HEK293T (cell line): ENCODE measurements around the gene SLC25A21.
A peak's percentile ranks its signal among the peaks of the same experiment; 100 is the strongest.

Experiments used
- CTCF ChIA-PET: fragments of 350-600 bp; formaldehyde crosslinking; extraction: SDS; loops from one replicate; lab custom pipeline; 2021; ENCODE audit warnings: antibody characterized with exemption, inconsistent platforms; lab: Yijun Ruan, JAX
- POLR2A ChIA-PET: fragments of 350-600 bp; formaldehyde crosslinking; extraction: SDS; loops from one replicate; lab custom pipeline; 2020; ENCODE audit warnings: antibody characterized with exemption, inconsistent platforms; lab: Yijun Ruan, JAX
- DNase-seq: peaks from one replicate; pipeline ENCODE4 v3.0.0; 2012; ENCODE audit warnings: mixed read lengths; ENCODE audit errors: extremely low spot score
- ARNT ChIP-seq: fragments of 450-650 bp; IDR thresholded peaks from 2 replicates; pipeline ENCODE4 v1.6.1; 2017; ENCODE audit warnings: mild to moderate bottlenecking
- BHLHE40 ChIP-seq: fragments of 450-650 bp; IDR thresholded peaks from 2 replicates; pipeline ENCODE4 v1.6.1; 2016; ENCODE audit warnings: mild to moderate bottlenecking, moderate library complexity, borderline replicate concordance
- CTBP1 ChIP-seq: fragments of 450-650 bp; IDR thresholded peaks from 2 replicates; pipeline ENCODE4 v1.6.1; 2016; ENCODE audit warnings: borderline replicate concordance
- ELF4 ChIP-seq: fragments of 450-650 bp; IDR thresholded peaks from 2 replicates; pipeline ENCODE4 v1.6.1; 2017; ENCODE audit warnings: antibody characterized with exemption
- FOXA1 ChIP-seq: fragments of 450-650 bp; IDR thresholded peaks from 2 replicates; pipeline ENCODE4 v1.6.1; 2016; ENCODE audit warnings: mild to moderate bottlenecking
- FOXK2 ChIP-seq: fragments of 450-650 bp; IDR thresholded peaks from 2 replicates; pipeline ENCODE4 v1.6.1; 2016; ENCODE audit warnings: mild to moderate bottlenecking
- FOXM1 ChIP-seq: fragments of 450-650 bp; IDR thresholded peaks from 2 replicates; pipeline ENCODE4 v1.6.1; 2017; ENCODE audit warnings: mild to moderate bottlenecking, borderline replicate concordance
- HDGF ChIP-seq: fragments of 450-650 bp; IDR thresholded peaks from 2 replicates; pipeline ENCODE4 v1.6.1; 2017; ENCODE audit warnings: antibody characterized with exemption, borderline replicate concordance
- L3MBTL2 ChIP-seq: fragments of 450-650 bp; conservative IDR thresholded peaks from 2 replicates; pipeline ENCODE4 v1.6.1; 2016; ENCODE audit warnings: mild to moderate bottlenecking
- LEF1 ChIP-seq: fragments of 450-650 bp; IDR thresholded peaks from 2 replicates; pipeline ENCODE4 v1.6.1; 2017; ENCODE audit warnings: mild to moderate bottlenecking, borderline replicate concordance
- NFRKB ChIP-seq: fragments of 450-650 bp; IDR thresholded peaks from 2 replicates; pipeline ENCODE4 v1.6.1; 2016; ENCODE audit warnings: mild to moderate bottlenecking, moderate library complexity
- SP1 ChIP-seq: fragments of 450-650 bp; IDR thresholded peaks from 2 replicates; pipeline ENCODE4 v1.6.1; 2017
- SUZ12 ChIP-seq: fragments of 450-650 bp; IDR thresholded peaks from 2 replicates; pipeline ENCODE4 v1.6.1; 2016; ENCODE audit warnings: mild to moderate bottlenecking
- TARDBP ChIP-seq: fragments of 450-650 bp; IDR thresholded peaks from 2 replicates; pipeline ENCODE4 v1.6.1; 2016
- ZNF384 ChIP-seq: fragments of 450-650 bp; IDR thresholded peaks from 2 replicates; pipeline ENCODE4 v1.6.1; 2016
- TF ChIP-seq, protein P1 (sequence below): fragments of 450-650 bp; IDR thresholded peaks from 2 replicates; pipeline ENCODE4 v1.6.1; 2016

The SLC25A21 gene

DNA sequence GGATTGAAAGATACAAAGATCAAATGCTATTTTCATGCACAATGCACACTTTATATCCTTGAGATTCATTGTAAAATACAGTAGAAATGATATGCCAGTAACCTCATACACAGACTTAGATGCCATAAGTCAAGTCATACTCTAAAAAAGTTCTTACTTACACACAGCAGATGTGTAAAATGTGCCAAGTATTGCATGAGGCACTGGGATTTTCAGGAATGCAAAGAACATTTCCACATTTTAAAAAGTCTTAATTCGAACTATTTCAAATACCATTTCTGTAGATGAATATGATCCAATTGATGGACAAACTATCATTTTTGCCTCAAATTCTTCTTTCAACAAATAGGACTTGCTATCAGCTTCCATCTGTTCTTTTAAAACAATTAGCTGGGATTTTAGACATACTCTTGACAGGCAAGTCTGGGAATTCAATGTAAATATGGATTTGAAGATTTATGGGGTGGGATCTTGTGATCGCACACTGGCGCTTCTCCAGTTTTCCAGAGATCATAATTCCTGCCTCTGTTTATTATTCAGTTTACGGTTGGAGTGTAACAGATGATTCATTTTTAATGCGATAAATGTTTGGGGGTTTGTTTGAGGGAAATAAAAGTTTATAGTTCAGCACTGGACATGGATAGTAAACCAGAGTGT, 326.9 kb downstream of the SLC25A21 start:
- POLR2A ChIA-PET = no interaction called here
- DNase-seq = no peak
- TF ChIP-seq BHLHE40 = no peak
- no peak for TF ChIP-seq ZNF384
- TF ChIP-seq TARDBP = no peak
- TF ChIP-seq FOXA1 = no peak
- TF ChIP-seq, protein P1, sequence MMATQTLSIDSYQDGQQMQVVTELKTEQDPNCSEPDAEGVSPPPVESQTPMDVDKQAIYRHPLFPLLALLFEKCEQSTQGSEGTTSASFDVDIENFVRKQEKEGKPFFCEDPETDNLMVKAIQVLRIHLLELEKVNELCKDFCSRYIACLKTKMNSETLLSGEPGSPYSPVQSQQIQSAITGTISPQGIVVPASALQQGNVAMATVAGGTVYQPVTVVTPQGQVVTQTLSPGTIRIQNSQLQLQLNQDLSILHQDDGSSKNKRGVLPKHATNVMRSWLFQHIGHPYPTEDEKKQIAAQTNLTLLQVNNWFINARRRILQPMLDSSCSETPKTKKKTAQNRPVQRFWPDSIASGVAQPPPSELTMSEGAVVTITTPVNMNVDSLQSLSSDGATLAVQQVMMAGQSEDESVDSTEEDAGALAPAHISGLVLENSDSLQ = peak; percentile 65
- CTCF ChIA-PET = interaction anchor here (1.0 to 1.2 kb wide), 3 partner anchors 12 to 272 kb away, joined by 3 to 4 read pairs (median 3); no protein-coding TSS in a partner anchor

DNA sequence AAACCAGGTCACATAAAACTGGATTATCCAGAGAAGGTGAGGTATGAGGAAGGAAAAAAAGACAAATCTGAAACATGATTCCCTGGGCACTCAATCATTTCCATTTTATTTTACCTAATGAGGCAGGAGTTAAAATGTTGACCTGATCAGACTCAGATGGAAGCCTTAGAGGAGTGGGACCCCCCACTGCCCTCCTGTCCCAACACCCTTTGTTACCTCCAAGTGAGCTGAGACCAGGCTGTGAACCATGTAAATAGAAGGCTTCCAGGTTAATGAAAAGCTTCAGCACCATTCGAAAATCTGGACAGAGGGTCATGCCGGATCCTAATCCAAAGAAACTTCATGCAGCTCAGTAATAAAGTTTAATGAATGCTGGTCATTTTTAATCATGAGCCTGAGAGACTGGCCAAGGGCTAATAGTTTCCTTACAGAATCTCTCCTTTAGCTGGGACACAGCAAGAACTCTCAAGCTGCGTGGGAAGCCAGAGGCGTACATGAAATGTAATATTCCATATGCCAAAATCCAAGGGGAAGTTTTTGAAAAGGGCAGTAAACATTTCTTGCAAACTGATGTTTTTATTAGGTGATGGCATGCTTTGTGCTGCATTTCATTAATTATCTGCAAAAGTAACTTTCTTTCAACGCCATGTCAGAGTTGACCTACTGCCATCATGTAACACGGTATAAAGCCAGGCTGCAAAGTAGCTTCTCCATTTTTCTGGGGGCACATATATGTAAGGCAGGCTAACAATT, 327.8 kb downstream of the SLC25A21 start:
- no peak for DNase-seq
- TF ChIP-seq, protein P1 = no peak
- TF ChIP-seq FOXA1 = no peak
- TF ChIP-seq BHLHE40 = no peak
- TF ChIP-seq ELF4 = no peak
- no peak for TF ChIP-seq FOXK2
- no peak for TF ChIP-seq ARNT
- no peak for TF ChIP-seq HDGF
- TF ChIP-seq LEF1 = no peak
- TF ChIP-seq ZNF384 = no peak
- TF ChIP-seq NFRKB = no peak
- TF ChIP-seq CTBP1 = no peak
- no peak for TF ChIP-seq FOXM1
- POLR2A ChIA-PET = no interaction called here
- CTCF ChIA-PET = interaction anchor here (1.0 to 1.2 kb wide), 3 partner anchors 13 to 273 kb away, joined by 3 to 4 read pairs (median 3); no protein-coding TSS in a partner anchor

DNA sequence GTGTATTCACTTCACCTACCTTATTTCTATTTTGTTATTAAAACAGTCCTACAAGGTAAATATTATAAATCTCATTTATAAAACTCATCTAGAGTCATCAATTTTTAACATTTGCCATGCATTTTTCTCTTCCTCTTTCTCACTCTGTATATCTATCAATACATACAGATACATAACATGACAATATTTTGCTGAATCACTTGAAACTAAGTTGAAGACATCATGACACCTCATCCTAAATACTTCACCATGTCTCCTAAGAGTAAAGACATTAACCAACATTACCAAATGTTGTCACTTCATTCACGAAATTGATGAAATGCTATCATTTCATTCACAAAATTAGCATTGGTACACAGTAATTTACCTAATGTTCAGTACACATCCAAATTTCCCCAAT, 329.0 kb downstream of the SLC25A21 start:
- no peak for DNase-seq
- ChIA-PET POLR2A (no interaction called here), CTCF (no interaction called here)
- TF ChIP-seq FOXK2 (no peak), TARDBP (no peak), CTBP1 (no peak), LEF1 (no peak), ELF4 (no peak), SUZ12 (no peak), ZNF384 (no peak), ARNT (no peak), NFRKB (no peak), HDGF (no peak), L3MBTL2 (no peak), FOXM1 (no peak), BHLHE40 (no peak), SP1 (no peak), FOXA1 (no peak)
- TF ChIP-seq, protein P1 = no peak

DNA sequence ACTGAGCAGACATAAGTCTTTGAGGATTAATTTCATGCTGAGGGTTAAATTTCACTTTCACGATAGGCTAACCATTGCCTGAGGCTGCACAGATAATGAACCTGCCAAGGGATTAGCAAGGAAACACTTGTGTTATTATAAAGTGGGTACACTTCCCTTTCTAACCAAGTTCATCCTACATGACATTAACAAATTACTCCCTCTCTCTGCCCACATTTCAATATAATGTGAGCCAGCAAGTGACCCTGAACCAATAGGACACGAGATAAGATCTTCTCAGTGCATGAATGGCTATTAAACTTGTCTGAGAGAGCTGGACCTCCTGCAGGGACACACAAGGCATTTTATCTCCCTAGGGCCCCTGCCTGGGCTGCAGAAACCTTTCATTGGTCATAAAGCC, 337.3 kb downstream of the SLC25A21 start:
- DNase-seq = peak; percentile 73
- ChIA-PET CTCF (interaction anchor here (0.6 to 1.3 kb wide), 2 partner anchors 107 to 315 kb away, joined by 3 to 4 read pairs; no protein-coding TSS in a partner anchor), POLR2A (interaction anchor here (0.7 kb wide), 1 partner anchor 29 kb away, joined by 3 read pairs; no protein-coding TSS in a partner anchor)
- TF ChIP-seq FOXM1 (peak; percentile 57; the same call in 1 of the 2 replicates), ARNT (peak; percentile 89), SUZ12 (no peak), TARDBP (0 out of 2 replicates have a peak, but pooled peaks have one; percentile 25), FOXK2 (0 out of 2 replicates have a peak, but pooled peaks have one; percentile 13), CTBP1 (peak; percentile 99), FOXA1 (no peak)
- TF ChIP-seq, protein P1 = peak; percentile 97

DNA sequence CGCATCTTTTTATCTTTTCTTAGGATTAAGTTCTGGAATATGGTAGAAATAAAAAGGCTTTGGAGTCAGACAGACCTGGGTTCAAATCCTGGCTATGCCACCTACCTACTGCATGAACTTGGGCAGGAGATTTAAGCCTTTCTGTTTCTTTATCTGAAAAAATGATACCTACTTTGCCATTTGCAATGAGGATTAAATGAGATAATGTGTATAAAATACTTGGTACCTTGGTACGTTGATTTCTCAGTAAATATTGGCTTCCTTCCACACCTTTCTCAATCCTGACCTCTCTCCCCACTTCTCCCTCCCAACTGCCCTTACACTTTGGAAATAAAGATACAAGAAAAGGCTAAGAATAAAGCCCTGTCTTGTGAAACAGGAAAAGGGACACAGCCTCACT, 338.1 kb downstream of the SLC25A21 start:
- ChIA-PET CTCF (no interaction called here), POLR2A (no interaction called here)
- no peak for TF ChIP-seq LEF1
- no peak for TF ChIP-seq L3MBTL2
- no peak for TF ChIP-seq FOXM1
- TF ChIP-seq SP1 = no peak
- TF ChIP-seq FOXK2 = no peak
- TF ChIP-seq, protein P1 = no peak
- no peak for TF ChIP-seq CTBP1
- no peak for TF ChIP-seq BHLHE40
- no peak for TF ChIP-seq ARNT
- TF ChIP-seq HDGF = no peak
- no peak for TF ChIP-seq FOXA1
- TF ChIP-seq SUZ12 = no peak
- TF ChIP-seq NFRKB = no peak
- no peak for TF ChIP-seq ZNF384
- DNase-seq = no peak
